ENCODE measurements around the gene USP33. TPM values are rescaled to one million over a fixed set of nuclear protein-coding genes. Genes with fewer than 3 reads are reported as not detected.

USP33 gene
- total and polyA plus RNA-seq, 10 of the 15 experiments (the other 5 are each of a cell fraction or from before 2014, with no cell fraction given) = 13.1 to 49.9 (median 32.2) TPM

DNA sequence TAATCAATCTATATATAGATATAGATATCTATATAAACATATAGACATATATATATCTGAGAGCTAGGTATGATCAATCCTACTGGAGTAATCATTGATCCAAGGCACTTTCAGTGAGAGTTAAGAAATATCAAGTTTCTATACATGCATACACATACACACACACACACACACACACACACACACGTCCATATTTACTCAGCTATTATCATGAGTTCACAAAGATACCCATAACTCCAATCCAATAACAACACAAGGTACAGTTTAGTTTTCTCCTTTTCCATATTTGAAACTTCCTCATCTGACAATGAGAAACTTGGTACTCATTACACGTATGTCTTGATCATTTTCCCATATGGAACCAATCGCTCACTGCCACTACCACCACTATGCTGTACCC is 49.9 kb downstream of the USP33 start:
- no peak for FAIRE-seq
- RAD21 ChIA-PET (ENCODE audit: unreplicated experiment) = no interaction called here
- no peak for ATAC-seq
- Histone ChIP-seq H3K9me3 (replicated peaks; ENCODE audit: control insufficient read depth, insufficient read depth, low read length) (no peaks in the 10 kb centered on the region), H3K79me2 (ENCODE audit: control insufficient read depth, insufficient read depth, low read length) (no peaks in the 10 kb centered on the region), H3K4me2 (ENCODE audit: control insufficient read depth, insufficient read depth) (no peak overlapping the region), H4K20me1 (ENCODE audit: control insufficient read depth, insufficient read depth) (no peaks in the 10 kb centered on the region), H3K36me3 (ENCODE audit: control insufficient read depth in 2 of 2, insufficient read depth in 2 of 2, low read length in 1 of 2) (peaks cover 3 to 16% of the 10 kb centered on the region in 2 experiments; a peak in 3 of 4 replicates), H3K9ac (ENCODE audit: control insufficient read depth, insufficient read depth, low read length) (no peak overlapping the region), H3K27me3 (replicated peaks in 1 of 2; ENCODE audit: control insufficient read depth in 2 of 2, insufficient read depth in 2 of 2, low read length in 1 of 2) (no peaks in the 10 kb centered on the region), H2AFZ (ENCODE audit: control insufficient read depth, low read depth, low read length) (no peak overlapping the region), H3K4me3 (no peak overlapping the region), H3K4me1 (ENCODE audit: control insufficient read depth, insufficient read depth, low read length) (no peaks in the 10 kb centered on the region), H3K27ac (ENCODE audit: control insufficient read depth, insufficient read depth) (no peak overlapping the region)
- intact Hi-C loops (cut with micrococcal nuclease; ENCODE audit: unreplicated experiment) = no loop called here
- 94% methylated on average over 3 of the region's 3 CpGs for WGBS (ENCODE audit: insufficient coverage, insufficient replicate concordance, low lambda C conversion rate, missing lambda C conversion rate)
- no peak for TF ChIP-seq MYC (IDR thresholded peaks at IDR 0.05; ENCODE audit: insufficient read depth, insufficient read length, insufficient replicate concordance, low read length, severe bottlenecking)
- TF ChIP-seq, protein P1, sequence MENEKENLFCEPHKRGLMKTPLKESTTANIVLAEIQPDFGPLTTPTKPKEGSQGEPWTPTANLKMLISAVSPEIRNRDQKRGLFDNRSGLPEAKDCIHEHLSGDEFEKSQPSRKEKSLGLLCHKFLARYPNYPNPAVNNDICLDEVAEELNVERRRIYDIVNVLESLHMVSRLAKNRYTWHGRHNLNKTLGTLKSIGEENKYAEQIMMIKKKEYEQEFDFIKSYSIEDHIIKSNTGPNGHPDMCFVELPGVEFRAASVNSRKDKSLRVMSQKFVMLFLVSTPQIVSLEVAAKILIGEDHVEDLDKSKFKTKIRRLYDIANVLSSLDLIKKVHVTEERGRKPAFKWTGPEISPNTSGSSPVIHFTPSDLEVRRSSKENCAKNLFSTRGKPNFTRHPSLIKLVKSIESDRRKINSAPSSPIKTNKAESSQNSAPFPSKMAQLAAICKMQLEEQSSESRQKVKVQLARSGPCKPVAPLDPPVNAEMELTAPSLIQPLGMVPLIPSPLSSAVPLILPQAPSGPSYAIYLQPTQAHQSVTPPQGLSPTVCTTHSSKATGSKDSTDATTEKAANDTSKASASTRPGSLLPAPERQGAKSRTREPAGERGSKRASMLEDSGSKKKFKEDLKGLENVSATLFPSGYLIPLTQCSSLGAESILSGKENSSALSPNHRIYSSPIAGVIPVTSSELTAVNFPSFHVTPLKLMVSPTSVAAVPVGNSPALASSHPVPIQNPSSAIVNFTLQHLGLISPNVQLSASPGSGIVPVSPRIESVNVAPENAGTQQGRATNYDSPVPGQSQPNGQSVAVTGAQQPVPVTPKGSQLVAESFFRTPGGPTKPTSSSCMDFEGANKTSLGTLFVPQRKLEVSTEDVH (IDR thresholded peaks at IDR 0.05; ENCODE audit: low read depth, partially characterized antibody) = no peak
- TF ChIP-seq NFIC (IDR thresholded peaks at IDR 0.05; ENCODE audit: low read depth, low read length) = no peak
- TF ChIP-seq SREBF2 (IDR thresholded peaks at IDR 0.05; ENCODE audit: low read length) = no peak
- TF ChIP-seq, protein P2, sequence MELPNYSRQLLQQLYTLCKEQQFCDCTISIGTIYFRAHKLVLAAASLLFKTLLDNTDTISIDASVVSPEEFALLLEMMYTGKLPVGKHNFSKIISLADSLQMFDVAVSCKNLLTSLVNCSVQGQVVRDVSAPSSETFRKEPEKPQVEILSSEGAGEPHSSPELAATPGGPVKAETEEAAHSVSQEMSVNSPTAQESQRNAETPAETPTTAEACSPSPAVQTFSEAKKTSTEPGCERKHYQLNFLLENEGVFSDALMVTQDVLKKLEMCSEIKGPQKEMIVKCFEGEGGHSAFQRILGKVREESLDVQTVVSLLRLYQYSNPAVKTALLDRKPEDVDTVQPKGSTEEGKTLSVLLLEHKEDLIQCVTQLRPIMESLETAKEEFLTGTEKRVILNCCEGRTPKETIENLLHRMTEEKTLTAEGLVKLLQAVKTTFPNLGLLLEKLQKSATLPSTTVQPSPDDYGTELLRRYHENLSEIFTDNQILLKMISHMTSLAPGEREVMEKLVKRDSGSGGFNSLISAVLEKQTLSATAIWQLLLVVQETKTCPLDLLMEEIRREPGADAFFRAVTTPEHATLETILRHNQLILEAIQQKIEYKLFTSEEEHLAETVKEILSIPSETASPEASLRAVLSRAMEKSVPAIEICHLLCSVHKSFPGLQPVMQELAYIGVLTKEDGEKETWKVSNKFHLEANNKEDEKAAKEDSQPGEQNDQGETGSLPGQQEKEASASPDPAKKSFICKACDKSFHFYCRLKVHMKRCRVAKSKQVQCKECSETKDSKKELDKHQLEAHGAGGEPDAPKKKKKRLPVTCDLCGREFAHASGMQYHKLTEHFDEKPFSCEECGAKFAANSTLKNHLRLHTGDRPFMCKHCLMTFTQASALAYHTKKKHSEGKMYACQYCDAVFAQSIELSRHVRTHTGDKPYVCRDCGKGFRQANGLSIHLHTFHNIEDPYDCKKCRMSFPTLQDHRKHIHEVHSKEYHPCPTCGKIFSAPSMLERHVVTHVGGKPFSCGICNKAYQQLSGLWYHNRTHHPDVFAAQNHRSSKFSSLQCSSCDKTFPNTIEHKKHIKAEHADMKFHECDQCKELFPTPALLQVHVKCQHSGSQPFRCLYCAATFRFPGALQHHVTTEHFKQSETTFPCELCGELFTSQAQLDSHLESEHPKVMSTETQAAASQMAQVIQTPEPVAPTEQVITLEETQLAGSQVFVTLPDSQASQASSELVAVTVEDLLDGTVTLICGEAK (IDR thresholded peaks at IDR 0.05; ENCODE audit: borderline replicate concordance) = no peak
- DNase-seq (ENCODE audit: low read depth, low spot score) = no peak
- CTCF ChIA-PET = interaction anchor here (0.5 to 1.1 kb wide), 2 partner anchors 116 to 388 kb away, joined by 3 to 4 read pairs; no protein-coding TSS in a partner anchor
- no TSS peak for BruUV-seq (replicated peaks)
- in situ Hi-C loops (cut with MboI) = no loop called here
- POLR2A ChIA-PET = no interaction called here
- SMC1A ChIA-PET (ENCODE audit: uncharacterized antibody, unreplicated experiment) = interaction anchor here (0.5 kb wide), 1 partner anchor 12 kb away, joined by 3 read pairs; no protein-coding TSS in a partner anchor

All from GM12878 (cell line).